Smooth muscle cell (in vitro differentiated cells): Measurements from ENCODE around the gene ZFAND6. TPM values are rescaled to one million over a fixed set of nuclear protein-coding genes. Genes with fewer than 3 reads are reported as not detected.

ENCODE experiments used
- DNase-seq: peaks from one replicate; lab custom pipeline; 2025; ENCODE audit not compliant: unreplicated experiment; lab: John Stamatoyannopoulos, UW
- H2AFZ ChIP-seq: fragments of 200-600 bp; sonication (generic); 2 replicates; pipeline ENCODE4 v1.6.0; 2016; ENCODE audit warnings: antibody characterized with exemption, low read depth, mild to moderate bottlenecking
- H3F3A ChIP-seq: fragments of 200-600 bp; sonication (generic); 2 replicates; pipeline ENCODE4 v1.6.0; 2017; ENCODE audit warnings: antibody characterized with exemption, low read depth
- H3K27ac ChIP-seq: fragments of 200-600 bp; sonication (generic); 2 replicates; pipeline ENCODE4 v1.5.1; 2016; ENCODE audit warnings: low read depth, mild to moderate bottlenecking
- H3K27me3 ChIP-seq: fragments of 200-600 bp; sonication (generic); 2 replicates; pipeline ENCODE4 v1.6.1; 2016; ENCODE audit warnings: low read depth, mild to moderate bottlenecking
- H3K36me3 ChIP-seq: fragments of 200-600 bp; sonication (generic); 2 replicates; pipeline ENCODE4 v1.5.1; 2016; ENCODE audit warnings: low read depth
- H3K4me1 ChIP-seq: fragments of 200-600 bp; sonication (generic); 2 replicates; pipeline ENCODE4 v1.5.1; 2016; ENCODE audit warnings: low read depth
- H3K4me2 ChIP-seq: fragments of 200-600 bp; sonication (generic); 2 replicates; pipeline ENCODE4 v1.6.0; 2016; ENCODE audit warnings: mild to moderate bottlenecking
- H3K4me3 ChIP-seq: fragments of 200-600 bp; sonication (generic); 2 replicates; pipeline ENCODE4 v1.5.1; 2016; ENCODE audit warnings: mild to moderate bottlenecking
- H3K79me2 ChIP-seq: fragments of 200-600 bp; sonication (generic); 2 replicates; pipeline ENCODE4 v1.6.0; 2016; ENCODE audit warnings: low read depth, mild to moderate bottlenecking
- H3K9ac ChIP-seq: fragments of 200-600 bp; sonication (generic); 2 replicates; pipeline ENCODE4 v1.6.0; 2016; ENCODE audit warnings: low read depth
- H3K9me3 ChIP-seq: fragments of 200-600 bp; sonication (generic); replicated peaks from 2 replicates; pipeline ENCODE4 v1.5.1; 2016; ENCODE audit warnings: low read depth
- H4K20me1 ChIP-seq: fragments of 200-600 bp; sonication (generic); 2 replicates; pipeline ENCODE4 v1.6.0; 2016; ENCODE audit warnings: low read depth
- WGBS: methylation state at CpG from one replicate; pipeline ENCODE4 v1.1.7; 2016; ENCODE audit warnings: low lambda C conversion rate; 5-methylcytosine and 5-hydroxymethylcytosine counted together
- polyA plus RNA-seq: library from polyadenylated mRNA; unstranded; fragments of >200 nt; fragmentation: Nextera tagmentation; extraction: Ambion mirVana; gene quantifications from 2 replicates; pipeline ENCODE4 v1.2.1, GENCODE V29; 2016
- total RNA-seq: library from RNA; depleted of rRNA; stranded (reverse); fragments of >200 nt; gene quantifications from 2 replicates; pipeline ENCODE4 v1.2.3, GENCODE V29; 2014
- TF ChIP-seq, protein P1 (sequence below): fragments of 200-600 bp; sonication (generic); IDR thresholded peaks from 2 replicates; pipeline ENCODE4 v1.5.1; 2017; ENCODE audit warnings: borderline replicate concordance, mild to moderate bottlenecking, antibody characterized with exemption; ENCODE audit not compliant: insufficient read depth, poor library complexity, severe bottlenecking

ZFAND6 gene
- total and polyA plus RNA-seq, 2 experiments from 2014 or later = 81.9 to 144 TPM

DNA sequence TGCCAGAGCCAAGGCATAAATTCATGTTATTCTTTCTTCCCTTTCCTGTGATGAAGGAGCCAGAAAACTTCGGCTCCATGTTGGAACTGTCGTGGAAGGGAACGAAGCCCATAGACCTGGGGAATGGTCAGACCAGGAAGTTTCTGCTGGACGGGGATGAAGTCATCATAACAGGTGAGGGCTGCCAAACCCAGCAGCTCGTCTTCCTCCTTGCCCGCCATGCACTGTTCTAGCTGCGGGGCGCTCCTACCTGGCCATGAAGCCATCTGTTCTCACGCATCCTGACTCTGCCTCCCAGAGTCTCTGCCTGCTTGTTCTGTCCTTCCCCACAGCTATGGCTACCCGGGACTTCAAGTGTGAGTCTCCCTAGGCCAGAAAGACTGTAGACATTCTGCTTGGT is 121.5 kb downstream of the ZFAND6 start:
- no peak for DNase-seq
- H3K27ac ChIP-seq = no peak overlapping the region
- H2AFZ ChIP-seq = no peak overlapping the region
- H3K4me3 ChIP-seq = no peak overlapping the region
- no peak overlapping the region for H3K4me2 ChIP-seq
- no peak overlapping the region for H3K9ac ChIP-seq
- no peaks in the 10 kb centered on the region for H4K20me1 ChIP-seq
- H3K79me2 ChIP-seq = no peaks in the 10 kb centered on the region
- WGBS = 94% methylated on average over 10 of the region's 10 CpGs
- H3K36me3 ChIP-seq = no peaks in the 10 kb centered on the region
- TF ChIP-seq, protein P1, sequence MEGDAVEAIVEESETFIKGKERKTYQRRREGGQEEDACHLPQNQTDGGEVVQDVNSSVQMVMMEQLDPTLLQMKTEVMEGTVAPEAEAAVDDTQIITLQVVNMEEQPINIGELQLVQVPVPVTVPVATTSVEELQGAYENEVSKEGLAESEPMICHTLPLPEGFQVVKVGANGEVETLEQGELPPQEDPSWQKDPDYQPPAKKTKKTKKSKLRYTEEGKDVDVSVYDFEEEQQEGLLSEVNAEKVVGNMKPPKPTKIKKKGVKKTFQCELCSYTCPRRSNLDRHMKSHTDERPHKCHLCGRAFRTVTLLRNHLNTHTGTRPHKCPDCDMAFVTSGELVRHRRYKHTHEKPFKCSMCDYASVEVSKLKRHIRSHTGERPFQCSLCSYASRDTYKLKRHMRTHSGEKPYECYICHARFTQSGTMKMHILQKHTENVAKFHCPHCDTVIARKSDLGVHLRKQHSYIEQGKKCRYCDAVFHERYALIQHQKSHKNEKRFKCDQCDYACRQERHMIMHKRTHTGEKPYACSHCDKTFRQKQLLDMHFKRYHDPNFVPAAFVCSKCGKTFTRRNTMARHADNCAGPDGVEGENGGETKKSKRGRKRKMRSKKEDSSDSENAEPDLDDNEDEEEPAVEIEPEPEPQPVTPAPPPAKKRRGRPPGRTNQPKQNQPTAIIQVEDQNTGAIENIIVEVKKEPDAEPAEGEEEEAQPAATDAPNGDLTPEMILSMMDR = no peak
- no peaks in the 10 kb centered on the region for H3K27me3 ChIP-seq
- H3K9me3 ChIP-seq = no peaks in the 10 kb centered on the region
- no peaks in the 10 kb centered on the region for H3K4me1 ChIP-seq
- H3F3A ChIP-seq = no peaks in the 10 kb centered on the region

DNA sequence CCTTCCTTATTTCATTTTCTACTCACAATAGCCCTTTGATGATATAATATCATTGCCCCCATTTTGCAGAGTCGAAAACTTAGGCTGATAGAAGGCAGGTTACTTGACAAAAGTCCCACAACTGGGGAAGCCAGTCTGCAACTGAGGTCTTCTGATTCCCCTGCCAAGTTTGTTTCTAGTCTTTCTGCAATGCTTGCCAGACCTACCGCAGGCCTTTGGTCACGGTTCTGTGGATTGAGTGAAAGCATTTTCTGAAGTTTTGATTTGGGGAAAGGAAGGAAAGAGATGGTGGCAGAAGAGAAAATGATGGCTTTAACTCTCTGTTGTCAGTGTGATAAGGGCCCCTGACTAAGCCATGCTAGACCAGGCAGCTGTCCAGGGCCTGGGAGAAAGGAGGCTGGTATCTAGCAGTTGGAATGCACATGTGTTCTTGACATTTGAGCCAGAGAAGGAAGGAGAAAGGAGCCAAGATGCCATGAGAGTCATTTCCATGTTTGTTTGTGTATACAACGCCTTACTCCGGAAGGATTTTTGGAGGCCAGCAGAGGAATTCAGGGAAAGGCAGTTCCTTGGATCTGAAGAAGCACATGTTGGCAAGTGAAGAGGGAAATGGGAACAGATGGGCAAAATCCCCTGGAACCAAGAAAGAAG is 123.3 kb downstream of the ZFAND6 start:
- DNase-seq = no peak
- Histone ChIP-seq H4K20me1 (no peaks in the 10 kb centered on the region), H3K27ac (no peak overlapping the region), H3K4me1 (peaks cover under 1% of the 10 kb centered on the region), H3K27me3 (no peaks in the 10 kb centered on the region), H3K4me3 (no peak overlapping the region), H2AFZ (no peak overlapping the region), H3K9me3 (no peaks in the 10 kb centered on the region), H3K9ac (no peak overlapping the region), H3K4me2 (no peak overlapping the region), H3F3A (peaks cover 5% of the 10 kb centered on the region), H3K79me2 (no peaks in the 10 kb centered on the region), H3K36me3 (peaks cover 5% of the 10 kb centered on the region)
- TF ChIP-seq, protein P1 = no peak
- WGBS = 66% methylated on average over 5 of the region's 5 CpGs

DNA sequence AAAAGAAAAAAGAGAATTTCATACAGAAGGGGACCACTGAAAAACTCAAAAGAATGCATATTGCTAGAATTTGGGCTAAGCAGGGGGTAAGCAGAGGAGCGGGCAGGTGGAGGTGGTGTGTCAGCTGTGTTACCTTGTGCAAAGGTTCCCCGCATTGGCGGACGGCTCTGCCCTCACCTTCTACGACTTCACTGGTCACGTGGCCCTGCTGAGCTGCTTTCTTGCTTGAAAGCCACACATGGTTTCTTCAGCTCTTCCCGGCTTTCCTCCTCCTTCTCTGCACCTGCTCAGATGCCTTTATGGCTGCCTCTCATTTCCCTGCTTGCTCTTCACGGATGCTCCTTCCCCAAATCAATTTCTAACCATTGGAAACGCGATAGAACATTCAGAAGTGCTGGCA is 123.8 kb downstream of the ZFAND6 start:
- TF ChIP-seq, protein P1 = no peak
- Histone ChIP-seq H3K79me2 (no peaks in the 10 kb centered on the region), H3K9me3 (no peaks in the 10 kb centered on the region), H3K4me3 (no peak overlapping the region), H3K27ac (no peak overlapping the region), H3K27me3 (no peaks in the 10 kb centered on the region), H2AFZ (no peak overlapping the region), H3F3A (peaks cover 5% of the 10 kb centered on the region), H4K20me1 (no peaks in the 10 kb centered on the region), H3K4me2 (no peak overlapping the region), H3K9ac (no peak overlapping the region), H3K36me3 (peaks cover 5% of the 10 kb centered on the region), H3K4me1 (peaks cover 6% of the 10 kb centered on the region)
- DNase-seq = no peak
- WGBS = 96% methylated on average over 10 of the region's 10 CpGs

- H3F3A ChIP-seq = peaks cover 8% of the 10 kb centered on the region
- no peak overlapping the region for H2AFZ ChIP-seq
- H3K79me2 ChIP-seq = no peaks in the 10 kb centered on the region
- H3K36me3 ChIP-seq = peaks cover 5% of the 10 kb centered on the region
- no peaks in the 10 kb centered on the region for H3K9me3 ChIP-seq
- no peak overlapping the region for H3K9ac ChIP-seq
- H3K4me2 ChIP-seq = no peak overlapping the region
- no peaks in the 10 kb centered on the region for H3K27me3 ChIP-seq
- no peak for DNase-seq
- TF ChIP-seq, protein P1 = no peak
- peaks cover 10% of the 10 kb centered on the region for H3K4me1 ChIP-seq
- H4K20me1 ChIP-seq = no peaks in the 10 kb centered on the region
- no peak overlapping the region for H3K4me3 ChIP-seq
- no peak overlapping the region for H3K27ac ChIP-seq
- 92% methylated on average over 6 of the region's 6 CpGs for WGBS
Measured at GRCh38 chr15:80183886-80184285, 124.4 kb downstream of the ZFAND6 start.
